Measurements from ENCODE around the gene ATG4C. TPM values are rescaled to one million over a fixed set of nuclear protein-coding genes. Genes with fewer than 3 reads are reported as not detected.

The ATG4C gene
- total and polyA plus RNA-seq, 2 of the 13 experiments (the other 11 are each of a cell fraction or from before 2014, with no cell fraction given), result 4.0 to 11.2 TPM

GRCh38 chr1:62783736-62784508, at the start of gene ATG4C (continued):
- TF ChIP-seq, protein P1, sequence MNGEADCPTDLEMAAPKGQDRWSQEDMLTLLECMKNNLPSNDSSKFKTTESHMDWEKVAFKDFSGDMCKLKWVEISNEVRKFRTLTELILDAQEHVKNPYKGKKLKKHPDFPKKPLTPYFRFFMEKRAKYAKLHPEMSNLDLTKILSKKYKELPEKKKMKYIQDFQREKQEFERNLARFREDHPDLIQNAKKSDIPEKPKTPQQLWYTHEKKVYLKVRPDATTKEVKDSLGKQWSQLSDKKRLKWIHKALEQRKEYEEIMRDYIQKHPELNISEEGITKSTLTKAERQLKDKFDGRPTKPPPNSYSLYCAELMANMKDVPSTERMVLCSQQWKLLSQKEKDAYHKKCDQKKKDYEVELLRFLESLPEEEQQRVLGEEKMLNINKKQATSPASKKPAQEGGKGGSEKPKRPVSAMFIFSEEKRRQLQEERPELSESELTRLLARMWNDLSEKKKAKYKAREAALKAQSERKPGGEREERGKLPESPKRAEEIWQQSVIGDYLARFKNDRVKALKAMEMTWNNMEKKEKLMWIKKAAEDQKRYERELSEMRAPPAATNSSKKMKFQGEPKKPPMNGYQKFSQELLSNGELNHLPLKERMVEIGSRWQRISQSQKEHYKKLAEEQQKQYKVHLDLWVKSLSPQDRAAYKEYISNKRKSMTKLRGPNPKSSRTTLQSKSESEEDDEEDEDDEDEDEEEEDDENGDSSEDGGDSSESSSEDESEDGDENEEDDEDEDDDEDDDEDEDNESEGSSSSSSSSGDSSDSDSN (CRISPR knock-in tag; IDR thresholded peaks at IDR 0.05), result peak; percentile 49; the same call in 1 of the 2 replicates
- TF ChIP-seq NFYB (CRISPR knock-in tag; IDR thresholded peaks at IDR 0.05) (peak; percentile 75), ZFP36L1 (CRISPR knock-in tag; IDR thresholded peaks at IDR 0.05) (no peak), MYNN (CRISPR knock-in tag; IDR thresholded peaks at IDR 0.05; ENCODE audit: low read depth) (0 out of 2 replicates have a peak, but pooled peaks have one; percentile 52), ATF2 (CRISPR knock-in tag; IDR thresholded peaks at IDR 0.05) (peak; percentile 31), ZNF615 (CRISPR knock-in tag; IDR thresholded peaks at IDR 0.05; ENCODE audit: borderline replicate concordance) (peak; percentile 88; the same call in 1 of the 2 replicates), KLF6 (CRISPR knock-in tag; IDR thresholded peaks at IDR 0.05) (peak; percentile 69; the same call in 1 of the 2 replicates), RFX3 (CRISPR knock-in tag; IDR thresholded peaks at IDR 0.05) (no peak), CEBPB (IDR thresholded peaks at IDR 0.05; ENCODE audit: borderline replicate concordance, low read depth, low read length) (no peak), ZNF761 (CRISPR knock-in tag; conservative IDR thresholded peaks at IDR 0.05) (no peak), ZNF550 (CRISPR knock-in tag; IDR thresholded peaks at IDR 0.05; ENCODE audit: borderline replicate concordance) (no peak), ZUFSP (CRISPR knock-in tag; IDR thresholded peaks at IDR 0.05; ENCODE audit: borderline replicate concordance) (no peak), TGIF2 (CRISPR knock-in tag; IDR thresholded peaks at IDR 0.05) (peak; percentile 88), CHCHD3 (CRISPR knock-in tag; IDR thresholded peaks at IDR 0.05) (0 out of 2 replicates have a peak, but pooled peaks have one; percentile 34), PLSCR1 (CRISPR knock-in tag; IDR thresholded peaks at IDR 0.05; ENCODE audit: borderline replicate concordance) (no peak), ZNF382 (CRISPR knock-in tag; IDR thresholded peaks at IDR 0.05; ENCODE audit: borderline replicate concordance) (no peak), NCOA2 (CRISPR knock-in tag; IDR thresholded peaks at IDR 0.05) (peak; percentile 41)
- TF ChIP-seq, protein P2, sequence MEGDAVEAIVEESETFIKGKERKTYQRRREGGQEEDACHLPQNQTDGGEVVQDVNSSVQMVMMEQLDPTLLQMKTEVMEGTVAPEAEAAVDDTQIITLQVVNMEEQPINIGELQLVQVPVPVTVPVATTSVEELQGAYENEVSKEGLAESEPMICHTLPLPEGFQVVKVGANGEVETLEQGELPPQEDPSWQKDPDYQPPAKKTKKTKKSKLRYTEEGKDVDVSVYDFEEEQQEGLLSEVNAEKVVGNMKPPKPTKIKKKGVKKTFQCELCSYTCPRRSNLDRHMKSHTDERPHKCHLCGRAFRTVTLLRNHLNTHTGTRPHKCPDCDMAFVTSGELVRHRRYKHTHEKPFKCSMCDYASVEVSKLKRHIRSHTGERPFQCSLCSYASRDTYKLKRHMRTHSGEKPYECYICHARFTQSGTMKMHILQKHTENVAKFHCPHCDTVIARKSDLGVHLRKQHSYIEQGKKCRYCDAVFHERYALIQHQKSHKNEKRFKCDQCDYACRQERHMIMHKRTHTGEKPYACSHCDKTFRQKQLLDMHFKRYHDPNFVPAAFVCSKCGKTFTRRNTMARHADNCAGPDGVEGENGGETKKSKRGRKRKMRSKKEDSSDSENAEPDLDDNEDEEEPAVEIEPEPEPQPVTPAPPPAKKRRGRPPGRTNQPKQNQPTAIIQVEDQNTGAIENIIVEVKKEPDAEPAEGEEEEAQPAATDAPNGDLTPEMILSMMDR (CRISPR knock-in tag; IDR thresholded peaks at IDR 0.05), result no peak
